NCI-H524 (cell line): Measurements from ENCODE around the gene AHRR.

Experiments used
- DNase-seq, 2 experiments: peaks; one replicate each; lab custom pipeline; 2025; lab: John Stamatoyannopoulos, UW

AHRR gene

DNA sequence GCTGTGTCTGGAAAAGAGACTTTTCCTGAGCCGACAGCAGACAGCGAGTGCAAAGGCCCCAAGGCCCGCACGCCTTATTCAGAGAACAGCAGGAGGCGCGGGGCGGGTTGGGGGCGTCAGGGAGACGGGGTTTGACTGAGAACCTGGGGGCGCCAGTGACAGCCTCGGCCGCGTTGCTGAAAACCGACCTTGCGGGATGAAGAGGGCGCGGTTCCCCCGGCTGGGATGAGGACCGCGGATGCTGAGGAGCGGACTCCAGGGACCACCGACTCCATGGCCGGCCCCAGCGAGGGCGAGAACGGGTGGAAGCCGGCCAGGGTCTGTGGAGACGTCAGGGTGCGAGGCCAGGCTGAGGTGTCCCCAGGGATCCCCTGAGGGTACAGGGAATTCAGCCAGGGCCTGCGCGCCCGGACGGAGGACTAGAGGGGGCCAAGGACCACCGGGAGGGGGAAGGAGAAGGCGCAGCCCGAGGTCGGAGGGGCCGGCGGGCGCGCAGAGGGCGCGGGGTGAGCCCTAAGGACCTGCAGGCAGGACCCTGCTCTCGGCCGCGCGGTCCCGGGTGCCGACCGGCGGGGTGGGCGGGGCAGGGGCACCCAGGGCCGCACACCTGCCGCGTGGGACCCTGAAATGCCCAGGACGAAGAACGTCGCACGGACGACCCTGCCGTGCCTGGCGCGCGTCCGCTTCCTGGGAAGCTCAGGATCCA lies 837 bp upstream of the AHRR start:
- peak in 1 of 2 experiments; percentile 19 for DNase-seq

GRCh38 chr5:321726-322251 lies 275 bp downstream of the AHRR start:
- no peak for DNase-seq

DNA sequence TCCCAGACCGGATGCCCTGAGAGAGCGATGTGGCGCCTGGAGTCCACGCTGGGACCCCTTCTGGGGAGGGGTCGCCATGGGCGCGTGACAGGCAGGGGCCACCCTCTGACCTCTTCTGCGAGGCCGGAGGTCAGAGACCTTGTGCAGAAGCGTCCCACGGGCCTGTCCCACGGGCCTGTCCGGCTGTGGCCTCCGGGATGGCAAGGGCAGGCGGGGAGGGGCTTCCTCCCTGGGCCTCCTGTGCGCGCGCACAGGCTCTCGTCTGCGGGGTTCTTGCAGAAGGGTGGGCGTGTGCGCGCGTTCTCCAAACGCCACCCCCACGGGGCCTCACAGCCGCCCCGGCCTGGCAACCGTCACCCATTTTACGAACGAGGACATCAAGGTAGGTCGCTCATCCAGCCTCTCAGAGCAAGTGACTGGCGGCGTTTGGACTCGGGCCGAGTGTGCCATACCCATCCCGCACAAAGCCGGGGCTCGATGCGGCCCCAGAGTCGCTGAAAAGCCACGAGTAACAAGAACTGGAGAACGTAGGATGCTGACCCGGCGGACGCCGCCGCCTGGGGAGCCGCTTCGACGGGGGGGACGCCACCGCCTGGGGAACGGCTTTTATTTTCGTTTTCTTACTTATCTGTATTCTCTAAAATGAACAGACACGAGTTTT lies 897 bp downstream of the AHRR start:
- DNase-seq: no peak

- DNase-seq: peak; percentile 37 to 72
Observed at GRCh38 chr5:322942-323879, 1.7 kb downstream of the AHRR start.

DNA sequence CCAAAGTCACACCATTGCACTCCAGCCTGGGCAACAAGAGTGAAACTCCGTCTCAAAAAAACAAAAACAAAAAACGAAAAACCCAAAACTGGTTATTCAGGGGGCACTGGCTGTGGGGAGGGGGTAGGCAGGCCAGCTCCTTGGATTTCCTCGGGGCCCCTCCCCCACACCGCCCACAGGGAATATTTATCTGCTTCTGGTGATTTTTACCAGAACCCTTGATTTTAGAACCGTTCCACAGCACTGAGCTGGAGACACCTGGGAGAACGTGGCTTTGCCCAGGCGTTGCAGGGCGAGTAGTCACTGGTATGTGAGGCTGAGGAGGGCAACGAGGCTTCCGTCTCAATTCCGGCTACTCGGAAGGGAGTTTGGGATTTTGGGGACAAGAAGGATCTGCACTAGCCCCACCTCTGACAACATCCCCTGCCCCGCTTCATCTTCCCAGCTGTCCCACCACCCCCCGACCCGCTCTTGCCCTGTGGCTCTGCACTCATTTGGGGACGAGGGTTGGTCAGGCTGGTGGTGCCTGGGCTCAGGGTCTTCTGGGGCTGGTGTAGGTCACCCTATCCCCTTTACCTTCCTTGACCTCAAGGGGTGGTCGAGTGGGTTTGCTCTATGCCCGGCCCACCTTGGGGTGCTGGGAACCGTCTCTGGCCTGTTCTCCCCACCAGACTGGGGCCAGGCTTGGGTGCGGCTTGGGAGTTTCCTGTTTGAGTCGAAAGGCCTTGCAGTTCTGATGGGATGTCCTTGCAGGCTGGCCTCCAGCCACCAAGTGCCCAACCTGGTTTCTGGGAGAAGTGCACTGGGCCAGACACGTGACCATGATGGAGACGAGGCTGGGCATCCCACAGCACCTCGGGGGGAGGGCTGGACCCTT lies 3.5 kb downstream of the AHRR start:
- DNase-seq: no peak

DNA sequence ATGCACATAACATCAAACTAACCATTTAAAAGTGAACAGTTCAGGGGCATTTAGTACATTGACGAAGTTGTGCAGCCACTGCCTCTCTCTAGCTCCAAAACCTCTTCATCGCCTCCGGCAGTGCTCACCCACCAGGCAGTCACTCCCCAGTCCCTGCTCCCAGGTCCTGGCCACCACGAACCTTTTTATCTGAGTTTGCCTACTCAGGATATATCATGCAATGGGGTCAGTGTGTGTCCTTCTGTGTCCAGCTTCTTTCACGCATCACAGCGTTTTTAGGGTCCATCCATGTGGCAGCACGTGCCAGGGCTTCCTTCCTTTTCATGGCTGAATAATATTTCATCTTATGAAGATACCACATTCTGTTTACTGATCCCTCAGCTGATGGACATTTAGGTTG lies 4.6 kb downstream of the AHRR start:
- DNase-seq: no peak

GRCh38 chr5:329121-329735 lies 7.7 kb downstream of the AHRR start:
- no peak for DNase-seq

- no peak for DNase-seq
Observed at GRCh38 chr5:329768-330167, 8.3 kb downstream of the AHRR start.

- no peak for DNase-seq
Observed at GRCh38 chr5:332843-333242, 11.3 kb downstream of the AHRR start.

- DNase-seq: no peak
Observed at GRCh38 chr5:333945-334344, 12.4 kb downstream of the AHRR start.

DNA sequence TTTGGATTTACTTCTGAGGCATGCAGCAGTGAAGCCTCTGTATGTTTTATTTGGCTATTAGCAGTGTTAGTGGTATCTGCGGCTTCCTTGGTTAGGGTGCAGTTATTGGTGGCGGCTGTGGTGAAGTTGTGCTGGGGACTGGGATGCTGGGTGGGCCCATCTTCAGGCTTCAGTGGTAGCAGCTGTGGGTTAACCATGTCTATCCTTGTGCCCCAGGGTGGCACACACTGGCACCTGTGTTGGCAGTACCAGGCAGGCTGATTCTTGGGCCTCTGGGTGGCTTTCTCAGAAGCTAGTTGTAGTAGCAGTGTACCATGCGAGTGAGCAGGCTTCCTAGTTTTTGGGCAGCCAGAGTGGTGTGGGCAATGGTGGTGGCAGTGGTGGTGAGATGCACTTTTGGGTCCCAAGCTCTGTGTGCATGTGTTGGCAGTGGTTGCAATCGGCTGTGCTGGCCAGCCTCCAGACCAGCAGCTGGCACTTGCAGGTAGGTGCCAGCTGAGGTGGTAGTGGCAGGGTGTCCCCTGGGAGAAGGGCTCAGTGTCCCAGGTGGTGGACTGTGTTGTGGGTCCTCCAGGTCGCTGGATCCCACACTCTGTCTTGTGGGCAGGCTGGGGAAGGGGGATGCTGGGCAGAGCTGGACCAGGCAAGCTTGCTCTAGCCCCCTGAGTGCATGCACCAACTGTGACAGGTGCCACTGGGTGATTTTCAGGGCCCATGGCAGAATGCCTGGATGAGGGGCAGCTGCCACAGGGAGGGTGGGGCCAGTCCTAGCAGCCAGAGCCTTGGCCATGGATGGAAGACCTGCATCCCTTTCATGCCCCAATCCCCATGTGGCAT lies 13.6 kb downstream of the AHRR start:
- DNase-seq: peak in 1 of 2 experiments; percentile 37

- DNase-seq: no peak
Observed at GRCh38 chr5:335740-336038, 14.2 kb downstream of the AHRR start.

GRCh38 chr5:337563-338130 lies 16.1 kb downstream of the AHRR start:
- DNase-seq: peak in 1 of 2 experiments; percentile 42

- no peak for DNase-seq
Observed at GRCh38 chr5:342501-343460, 21.3 kb downstream of the AHRR start.

GRCh38 chr5:343461-344401 lies 22.2 kb downstream of the AHRR start:
- peak in 1 of 2 experiments; percentile 13 for DNase-seq

GRCh38 chr5:344668-345067 lies 23.2 kb downstream of the AHRR start:
- DNase-seq: no peak

GRCh38 chr5:345404-346195 lies 24.1 kb downstream of the AHRR start:
- DNase-seq: no peak
